GM23338 (cell line): Measurements from ENCODE around the gene WRNIP1. TPM values are rescaled to one million over a fixed set of nuclear protein-coding genes. Genes with fewer than 3 reads are reported as not detected.

ENCODE experiments used
- ATAC-seq: fragments of 200-7000 bp; cut with Tn5 transposase; 3 replicates; pipeline ENCODE4 v1.9.1; 2020
- DNase-seq: peaks from one replicate; pipeline ENCODE4 v3.0.0-alpha.2; 2015; ENCODE audit warnings: low spot score
- H2AFZ ChIP-seq: fragments of 200-600 bp; sonication (generic); 2 replicates; pipeline ENCODE4 v1.8.0; 2016; ENCODE audit warnings: antibody characterized with exemption, mild to moderate bottlenecking, moderate library complexity
- H3F3A ChIP-seq: fragments of 200-600 bp; sonication (generic); replicated peaks from 2 replicates; pipeline ENCODE4 v1.8.0; 2017; ENCODE audit warnings: antibody characterized with exemption, mixed run types, low read depth
- H3K27ac ChIP-seq: fragments of 200-600 bp; sonication (generic); 2 replicates; pipeline ENCODE4 v1.6.1; 2016; ENCODE audit warnings: low read depth
- H3K27me3 ChIP-seq: fragments of 200-600 bp; sonication (generic); 2 replicates; pipeline ENCODE4 v1.8.0; 2016; ENCODE audit warnings: mild to moderate bottlenecking, mixed run types, moderate library complexity; ENCODE audit not compliant: insufficient read depth
- H3K36me3 ChIP-seq: fragments of 200-600 bp; sonication (generic); 2 replicates; pipeline ENCODE4 v1.8.0; 2016; ENCODE audit warnings: mild to moderate bottlenecking; ENCODE audit not compliant: insufficient read depth
- H3K4me1 ChIP-seq: fragments of 200-600 bp; sonication (generic); 2 replicates; pipeline ENCODE4 v1.8.0; 2016; ENCODE audit warnings: mild to moderate bottlenecking, moderate library complexity; ENCODE audit not compliant: insufficient read depth
- H3K4me2 ChIP-seq: fragments of 200-600 bp; sonication (generic); 2 replicates; pipeline ENCODE4 v1.7.1; 2017; ENCODE audit warnings: mixed run types
- H3K4me3 ChIP-seq: fragments of 200-600 bp; sonication (generic); 2 replicates; pipeline ENCODE4 v1.6.1; 2016; ENCODE audit warnings: mixed run types
- H3K79me2 ChIP-seq: fragments of 200-600 bp; sonication (generic); replicated peaks from 2 replicates; pipeline ENCODE4 v1.8.0; 2017; ENCODE audit warnings: mild to moderate bottlenecking; ENCODE audit not compliant: insufficient read depth
- H3K9me2 ChIP-seq: fragments of 200-600 bp; sonication (generic); 2 replicates; pipeline ENCODE4 v1.8.0; 2017; ENCODE audit not compliant: insufficient read depth
- H4K20me1 ChIP-seq: fragments of 200-600 bp; sonication (generic); replicated peaks from 2 replicates; pipeline ENCODE4 v1.8.0; 2017; ENCODE audit warnings: mild to moderate bottlenecking; ENCODE audit not compliant: insufficient read depth
- H3K27ac Mint-ChIP-seq: 2 replicates; pipeline ENCODE4 v1.8.0; 2020; ENCODE audit warnings: inconsistent platforms, mild to moderate bottlenecking, moderate library complexity, mixed read lengths
- H3K27me3 Mint-ChIP-seq: 3 replicates; pipeline ENCODE4 v1.8.0; 2022; ENCODE audit warnings: low read depth, mild to moderate bottlenecking, moderate library complexity, mixed read lengths, inconsistent platforms; ENCODE audit not compliant: insufficient read depth, poor library complexity
- H3K36me3 Mint-ChIP-seq: 3 replicates; pipeline ENCODE4 v1.8.0; 2021; ENCODE audit warnings: low read depth, mild to moderate bottlenecking, inconsistent platforms, moderate library complexity, mixed read lengths
- H3K4me1 Mint-ChIP-seq: 3 replicates; pipeline ENCODE4 v1.8.0; 2020; ENCODE audit warnings: mild to moderate bottlenecking, inconsistent platforms, mixed read lengths
- H3K4me3 Mint-ChIP-seq: 3 replicates; pipeline ENCODE4 v1.8.0; 2021; ENCODE audit warnings: moderate library complexity, mild to moderate bottlenecking, inconsistent platforms, mixed read lengths
- H3K9me3 Mint-ChIP-seq: 3 replicates; pipeline ENCODE4 v1.8.0; 2020; ENCODE audit warnings: moderate library complexity, mild to moderate bottlenecking, inconsistent platforms, mixed read lengths
- CREB1 ChIP-seq: fragments of 250-450 bp; sonication (Bioruptor Pico); IDR thresholded peaks from 2 replicates; pipeline ENCODE4 v1.5.0; 2020; ENCODE audit warnings: low read depth, mild to moderate bottlenecking, moderate library complexity
- EZH2 ChIP-seq: fragments of 200-600 bp; sonication (generic); IDR thresholded peaks from one replicate; pipeline ENCODE4 v1.8.0; 2017; ENCODE audit warnings: antibody characterized with exemption, mild to moderate bottlenecking, low read depth; ENCODE audit not compliant: unreplicated experiment
- EZH2phosphoT487 ChIP-seq: fragments of 200-600 bp; sonication (generic); IDR thresholded peaks from one replicate; pipeline ENCODE4 v1.8.1; 2018; ENCODE audit warnings: antibody characterized with exemption; ENCODE audit not compliant: unreplicated experiment
- JUNB ChIP-seq: IDR thresholded peaks from one replicate; pipeline ENCODE4 v1.6.1; 2016; ENCODE audit warnings: antibody characterized with exemption; ENCODE audit not compliant: unreplicated experiment
- NANOG ChIP-seq: IDR thresholded peaks from 2 replicates; pipeline ENCODE4 v1.6.1; 2016; ENCODE audit warnings: antibody characterized with exemption, borderline replicate concordance
- POLR2AphosphoS5 ChIP-seq: IDR thresholded peaks from 2 replicates; pipeline ENCODE4 v1.6.1; 2016; ENCODE audit warnings: antibody characterized with exemption, low read depth
- STAT1 ChIP-seq: IDR thresholded peaks from one replicate; pipeline ENCODE4 v1.6.1; 2016; ENCODE audit warnings: antibody characterized with exemption; ENCODE audit not compliant: unreplicated experiment
- ZNF114 ChIP-seq: fragments of 250-450 bp; sonication (Bioruptor Pico); IDR thresholded peaks from 2 replicates; pipeline ENCODE4 v1.5.0; 2020; ENCODE audit warnings: mild to moderate bottlenecking, moderate library complexity
- ZNF331 ChIP-seq: fragments of 250-450 bp; sonication (Bioruptor Pico); IDR thresholded peaks from 2 replicates; pipeline ENCODE4 v1.5.0; 2020; ENCODE audit warnings: low read depth, mild to moderate bottlenecking, moderate library complexity
- polyA plus RNA-seq: library from polyadenylated mRNA; unstranded; fragments of >200 nt; fragmentation: Nextera tagmentation; extraction: Ambion mirVana; gene quantifications from 2 replicates; pipeline ENCODE4 v1.2.1, GENCODE V29; 2016
- total RNA-seq: library from RNA; depleted of rRNA; stranded (reverse); fragments of >200 nt; shearing (Covaris generic); gene quantifications from 2 replicates; pipeline ENCODE4 v1.2.3, GENCODE V29; 2014
- TF ChIP-seq, protein P1 (sequence below): IDR thresholded peaks from one replicate; pipeline ENCODE4 v1.6.1; 2018; ENCODE audit warnings: antibody characterized with exemption; ENCODE audit not compliant: unreplicated experiment
- TF ChIP-seq, protein P2 (sequence below): fragments of 250-450 bp; sonication (Bioruptor Pico); IDR thresholded peaks from 2 replicates; pipeline ENCODE4 v1.5.0; 2020; ENCODE audit warnings: mild to moderate bottlenecking, moderate library complexity
- TF ChIP-seq, protein P3 (sequence below): IDR thresholded peaks from 2 replicates; pipeline ENCODE4 v1.6.1; 2016; ENCODE audit warnings: antibody characterized with exemption
- TF ChIP-seq, protein P4 (sequence below), 2 experiments: fragments of 200-600 bp in 1 of 2; sonication (generic) in 1 of 2; conservative IDR thresholded peaks; 2 replicates each; pipeline versions ENCODE4 v1.5.1 to v1.6.1; 2016 to 2017; ENCODE audit warnings: antibody characterized with exemption in 2 of 2, low read depth in 2 of 2, mild to moderate bottlenecking in 2 of 2, moderate library complexity in 1 of 2

WRNIP1 gene
- total and polyA plus RNA-seq, 2 experiments from 2014 or later: 27.6 to 66.0 TPM

DNA sequence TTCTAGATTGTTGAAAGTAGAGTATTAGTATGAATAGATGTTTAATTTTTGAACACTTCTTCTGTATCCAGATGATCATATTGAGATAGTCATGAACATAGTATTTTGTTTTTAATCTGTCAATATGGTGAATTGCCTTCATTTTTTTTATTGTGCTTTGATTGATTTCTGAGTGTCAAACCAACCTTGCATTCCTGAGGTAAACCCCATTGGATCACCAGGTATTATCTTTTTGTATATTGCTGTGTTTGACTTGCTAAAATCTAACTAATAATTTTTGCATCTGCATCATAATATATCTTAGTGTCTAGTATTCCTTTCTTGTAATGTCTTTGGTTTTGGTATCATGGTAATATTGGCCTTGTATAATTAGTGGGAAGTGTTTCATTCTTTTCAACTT lies 51.0 kb downstream of the WRNIP1 start:
- H3K27ac Mint-ChIP-seq: no peak overlapping the region
- no peaks in the 10 kb centered on the region for H3K79me2 ChIP-seq

More for the DNA sequence above, 51.0 kb downstream of the WRNIP1 start:
- Mint-ChIP-seq H3K27me3 (no peaks in the 10 kb centered on the region), H3K4me3 (no peak overlapping the region), H3K36me3 (peaks cover 9% of the 10 kb centered on the region; the same call in 2 of the 3 replicates), H3K4me1 (no peaks in the 10 kb centered on the region), H3K9me3 (peaks cover 13% of the 10 kb centered on the region; the same call in 2 of the 3 replicates)
- H3K4me3 ChIP-seq: no peak overlapping the region
- no peaks in the 10 kb centered on the region for H3K36me3 ChIP-seq
- no peaks in the 10 kb centered on the region for H4K20me1 ChIP-seq
- ATAC-seq (no peak), DNase-seq (no peak)
- no peak overlapping the region for H2AFZ ChIP-seq
- H3K9me2 ChIP-seq: no peaks in the 10 kb centered on the region
- H3F3A ChIP-seq: no peaks in the 10 kb centered on the region
- H3K4me1 ChIP-seq: no peaks in the 10 kb centered on the region
- TF ChIP-seq STAT1 (no peak), JUNB (no peak), ZNF331 (CRISPR knock-in tag) (no peak), CREB1 (CRISPR knock-in tag) (no peak), NANOG (no peak), ZNF114 (CRISPR knock-in tag) (no peak), EZH2phosphoT487 (no peak), EZH2 (no peak), POLR2AphosphoS5 (no peak)
- TF ChIP-seq, protein P1, sequence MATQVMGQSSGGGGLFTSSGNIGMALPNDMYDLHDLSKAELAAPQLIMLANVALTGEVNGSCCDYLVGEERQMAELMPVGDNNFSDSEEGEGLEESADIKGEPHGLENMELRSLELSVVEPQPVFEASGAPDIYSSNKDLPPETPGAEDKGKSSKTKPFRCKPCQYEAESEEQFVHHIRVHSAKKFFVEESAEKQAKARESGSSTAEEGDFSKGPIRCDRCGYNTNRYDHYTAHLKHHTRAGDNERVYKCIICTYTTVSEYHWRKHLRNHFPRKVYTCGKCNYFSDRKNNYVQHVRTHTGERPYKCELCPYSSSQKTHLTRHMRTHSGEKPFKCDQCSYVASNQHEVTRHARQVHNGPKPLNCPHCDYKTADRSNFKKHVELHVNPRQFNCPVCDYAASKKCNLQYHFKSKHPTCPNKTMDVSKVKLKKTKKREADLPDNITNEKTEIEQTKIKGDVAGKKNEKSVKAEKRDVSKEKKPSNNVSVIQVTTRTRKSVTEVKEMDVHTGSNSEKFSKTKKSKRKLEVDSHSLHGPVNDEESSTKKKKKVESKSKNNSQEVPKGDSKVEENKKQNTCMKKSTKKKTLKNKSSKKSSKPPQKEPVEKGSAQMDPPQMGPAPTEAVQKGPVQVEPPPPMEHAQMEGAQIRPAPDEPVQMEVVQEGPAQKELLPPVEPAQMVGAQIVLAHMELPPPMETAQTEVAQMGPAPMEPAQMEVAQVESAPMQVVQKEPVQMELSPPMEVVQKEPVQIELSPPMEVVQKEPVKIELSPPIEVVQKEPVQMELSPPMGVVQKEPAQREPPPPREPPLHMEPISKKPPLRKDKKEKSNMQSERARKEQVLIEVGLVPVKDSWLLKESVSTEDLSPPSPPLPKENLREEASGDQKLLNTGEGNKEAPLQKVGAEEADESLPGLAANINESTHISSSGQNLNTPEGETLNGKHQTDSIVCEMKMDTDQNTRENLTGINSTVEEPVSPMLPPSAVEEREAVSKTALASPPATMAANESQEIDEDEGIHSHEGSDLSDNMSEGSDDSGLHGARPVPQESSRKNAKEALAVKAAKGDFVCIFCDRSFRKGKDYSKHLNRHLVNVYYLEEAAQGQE: no peak
- TF ChIP-seq, protein P2, sequence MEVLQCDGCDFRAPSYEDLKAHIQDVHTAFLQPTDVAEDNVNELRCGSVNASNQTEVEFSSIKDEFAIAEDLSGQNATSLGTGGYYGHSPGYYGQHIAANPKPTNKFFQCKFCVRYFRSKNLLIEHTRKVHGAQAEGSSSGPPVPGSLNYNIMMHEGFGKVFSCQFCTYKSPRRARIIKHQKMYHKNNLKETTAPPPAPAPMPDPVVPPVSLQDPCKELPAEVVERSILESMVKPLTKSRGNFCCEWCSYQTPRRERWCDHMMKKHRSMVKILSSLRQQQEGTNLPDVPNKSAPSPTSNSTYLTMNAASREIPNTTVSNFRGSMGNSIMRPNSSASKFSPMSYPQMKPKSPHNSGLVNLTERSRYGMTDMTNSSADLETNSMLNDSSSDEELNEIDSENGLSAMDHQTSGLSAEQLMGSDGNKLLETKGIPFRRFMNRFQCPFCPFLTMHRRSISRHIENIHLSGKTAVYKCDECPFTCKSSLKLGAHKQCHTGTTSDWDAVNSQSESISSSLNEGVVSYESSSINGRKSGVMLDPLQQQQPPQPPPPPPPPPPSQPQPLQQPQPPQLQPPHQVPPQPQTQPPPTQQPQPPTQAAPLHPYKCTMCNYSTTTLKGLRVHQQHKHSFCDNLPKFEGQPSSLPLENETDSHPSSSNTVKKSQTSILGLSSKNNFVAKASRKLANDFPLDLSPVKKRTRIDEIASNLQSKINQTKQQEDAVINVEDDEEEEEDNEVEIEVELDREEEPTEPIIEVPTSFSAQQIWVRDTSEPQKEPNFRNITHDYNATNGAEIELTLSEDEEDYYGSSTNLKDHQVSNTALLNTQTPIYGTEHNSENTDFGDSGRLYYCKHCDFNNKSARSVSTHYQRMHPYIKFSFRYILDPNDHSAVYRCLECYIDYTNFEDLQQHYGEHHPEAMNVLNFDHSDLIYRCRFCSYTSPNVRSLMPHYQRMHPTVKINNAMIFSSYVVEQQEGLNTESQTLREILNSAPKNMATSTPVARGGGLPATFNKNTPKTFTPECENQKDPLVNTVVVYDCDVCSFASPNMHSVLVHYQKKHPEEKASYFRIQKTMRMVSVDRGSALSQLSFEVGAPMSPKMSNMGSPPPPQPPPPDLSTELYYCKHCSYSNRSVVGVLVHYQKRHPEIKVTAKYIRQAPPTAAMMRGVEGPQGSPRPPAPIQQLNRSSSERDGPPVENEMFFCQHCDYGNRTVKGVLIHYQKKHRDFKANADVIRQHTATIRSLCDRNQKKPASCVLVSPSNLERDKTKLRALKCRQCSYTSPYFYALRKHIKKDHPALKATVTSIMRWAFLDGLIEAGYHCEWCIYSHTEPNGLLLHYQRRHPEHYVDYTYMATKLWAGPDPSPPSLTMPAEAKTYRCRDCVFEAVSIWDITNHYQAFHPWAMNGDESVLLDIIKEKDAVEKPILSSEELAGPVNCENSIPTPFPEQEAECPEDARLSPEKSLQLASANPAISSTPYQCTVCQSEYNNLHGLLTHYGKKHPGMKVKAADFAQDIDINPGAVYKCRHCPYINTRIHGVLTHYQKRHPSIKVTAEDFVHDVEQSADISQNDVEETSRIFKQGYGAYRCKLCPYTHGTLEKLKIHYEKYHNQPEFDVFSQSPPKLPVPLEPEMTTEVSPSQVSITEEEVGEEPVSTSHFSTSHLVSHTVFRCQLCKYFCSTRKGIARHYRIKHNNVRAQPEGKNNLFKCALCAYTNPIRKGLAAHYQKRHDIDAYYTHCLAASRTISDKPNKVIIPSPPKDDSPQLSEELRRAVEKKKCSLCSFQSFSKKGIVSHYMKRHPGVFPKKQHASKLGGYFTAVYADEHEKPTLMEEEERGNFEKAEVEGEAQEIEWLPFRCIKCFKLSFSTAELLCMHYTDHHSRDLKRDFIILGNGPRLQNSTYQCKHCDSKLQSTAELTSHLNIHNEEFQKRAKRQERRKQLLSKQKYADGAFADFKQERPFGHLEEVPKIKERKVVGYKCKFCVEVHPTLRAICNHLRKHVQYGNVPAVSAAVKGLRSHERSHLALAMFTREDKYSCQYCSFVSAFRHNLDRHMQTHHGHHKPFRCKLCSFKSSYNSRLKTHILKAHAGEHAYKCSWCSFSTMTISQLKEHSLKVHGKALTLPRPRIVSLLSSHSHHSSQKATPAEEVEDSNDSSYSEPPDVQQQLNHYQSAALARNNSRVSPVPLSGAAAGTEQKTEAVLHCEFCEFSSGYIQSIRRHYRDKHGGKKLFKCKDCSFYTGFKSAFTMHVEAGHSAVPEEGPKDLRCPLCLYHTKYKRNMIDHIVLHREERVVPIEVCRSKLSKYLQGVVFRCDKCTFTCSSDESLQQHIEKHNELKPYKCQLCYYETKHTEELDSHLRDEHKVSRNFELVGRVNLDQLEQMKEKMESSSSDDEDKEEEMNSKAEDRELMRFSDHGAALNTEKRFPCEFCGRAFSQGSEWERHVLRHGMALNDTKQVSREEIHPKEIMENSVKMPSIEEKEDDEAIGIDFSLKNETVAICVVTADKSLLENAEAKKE (CRISPR knock-in tag): no peak
- TF ChIP-seq, protein P3, sequence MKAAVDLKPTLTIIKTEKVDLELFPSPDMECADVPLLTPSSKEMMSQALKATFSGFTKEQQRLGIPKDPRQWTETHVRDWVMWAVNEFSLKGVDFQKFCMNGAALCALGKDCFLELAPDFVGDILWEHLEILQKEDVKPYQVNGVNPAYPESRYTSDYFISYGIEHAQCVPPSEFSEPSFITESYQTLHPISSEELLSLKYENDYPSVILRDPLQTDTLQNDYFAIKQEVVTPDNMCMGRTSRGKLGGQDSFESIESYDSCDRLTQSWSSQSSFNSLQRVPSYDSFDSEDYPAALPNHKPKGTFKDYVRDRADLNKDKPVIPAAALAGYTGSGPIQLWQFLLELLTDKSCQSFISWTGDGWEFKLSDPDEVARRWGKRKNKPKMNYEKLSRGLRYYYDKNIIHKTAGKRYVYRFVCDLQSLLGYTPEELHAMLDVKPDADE: no peak
- TF ChIP-seq, protein P4, sequence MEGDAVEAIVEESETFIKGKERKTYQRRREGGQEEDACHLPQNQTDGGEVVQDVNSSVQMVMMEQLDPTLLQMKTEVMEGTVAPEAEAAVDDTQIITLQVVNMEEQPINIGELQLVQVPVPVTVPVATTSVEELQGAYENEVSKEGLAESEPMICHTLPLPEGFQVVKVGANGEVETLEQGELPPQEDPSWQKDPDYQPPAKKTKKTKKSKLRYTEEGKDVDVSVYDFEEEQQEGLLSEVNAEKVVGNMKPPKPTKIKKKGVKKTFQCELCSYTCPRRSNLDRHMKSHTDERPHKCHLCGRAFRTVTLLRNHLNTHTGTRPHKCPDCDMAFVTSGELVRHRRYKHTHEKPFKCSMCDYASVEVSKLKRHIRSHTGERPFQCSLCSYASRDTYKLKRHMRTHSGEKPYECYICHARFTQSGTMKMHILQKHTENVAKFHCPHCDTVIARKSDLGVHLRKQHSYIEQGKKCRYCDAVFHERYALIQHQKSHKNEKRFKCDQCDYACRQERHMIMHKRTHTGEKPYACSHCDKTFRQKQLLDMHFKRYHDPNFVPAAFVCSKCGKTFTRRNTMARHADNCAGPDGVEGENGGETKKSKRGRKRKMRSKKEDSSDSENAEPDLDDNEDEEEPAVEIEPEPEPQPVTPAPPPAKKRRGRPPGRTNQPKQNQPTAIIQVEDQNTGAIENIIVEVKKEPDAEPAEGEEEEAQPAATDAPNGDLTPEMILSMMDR (conservative IDR thresholded peaks at IDR 0.05; ENCODE audit: low read depth in 2 of 2): no peak
- H3K27ac ChIP-seq: no peak overlapping the region
- H3K4me2 ChIP-seq: no peak overlapping the region
- H3K27me3 ChIP-seq: no peaks in the 10 kb centered on the region
